DND-41 (cell line): Measurements from ENCODE around the gene MLC1.

Source experiments
- ATAC-seq: fragments of 200-7000 bp; cut with Tn5 transposase; 3 replicates; pipeline ENCODE4 v1.9.1; 2021; ENCODE audit warnings: low read depth; ENCODE audit not compliant: insufficient read depth
- DNase-seq: peaks from one replicate; pipeline ENCODE4 v3.0.0-alpha.2; 2020
- H2AFZ ChIP-seq: 2 replicates; pipeline ENCODE4 v1.6.0; 2012; ENCODE audit warnings: low read depth, low read length
- H3K27ac ChIP-seq: 2 replicates; pipeline ENCODE4 v1.5.1; 2012; ENCODE audit warnings: low read length, inconsistent platforms
- H3K27me3 ChIP-seq: fragments of 200-600 bp; sonication (generic); 2 replicates; pipeline ENCODE4 v1.6.0; 2012; ENCODE audit warnings: low read length, mild to moderate bottlenecking, inconsistent platforms; ENCODE audit not compliant: insufficient read depth, poor library complexity
- H3K36me3 ChIP-seq: 2 replicates; pipeline ENCODE4 v1.5.1; 2012; ENCODE audit warnings: low read length, inconsistent platforms; ENCODE audit not compliant: insufficient read depth
- H3K4me1 ChIP-seq: 2 replicates; pipeline ENCODE4 v1.5.1; 2012; ENCODE audit warnings: mild to moderate bottlenecking, low read length; ENCODE audit not compliant: insufficient read depth
- H3K4me2 ChIP-seq: 2 replicates; pipeline ENCODE4 v1.6.0; 2012; ENCODE audit warnings: mild to moderate bottlenecking, moderate library complexity, low read length, inconsistent platforms; ENCODE audit not compliant: insufficient read depth
- H3K4me3 ChIP-seq, 2 experiments: fragments of 200-600 bp in 1 of 2; shearing (Covaris generic) in 1 of 2; 2 replicates each; pipeline ENCODE4 v1.5.1; 2012 to 2016; ENCODE audit warnings: inconsistent platforms in 2 of 2, low read length in 2 of 2, mild to moderate bottlenecking in 2 of 2, low read depth in 1 of 2, moderate library complexity in 1 of 2
- H3K79me2 ChIP-seq: 2 replicates; pipeline ENCODE4 v1.6.0; 2012; ENCODE audit warnings: low read length, inconsistent platforms; ENCODE audit not compliant: insufficient read depth
- H3K9ac ChIP-seq: 2 replicates; pipeline ENCODE4 v1.6.0; 2012; ENCODE audit warnings: low read depth, mild to moderate bottlenecking, inconsistent platforms, low read length, moderate library complexity
- H3K9me3 ChIP-seq: 2 replicates; pipeline ENCODE4 v1.5.1; 2012; ENCODE audit warnings: low read length, moderate library complexity, mild to moderate bottlenecking, inconsistent platforms; ENCODE audit not compliant: insufficient read depth, severe bottlenecking
- H4K20me1 ChIP-seq: 2 replicates; pipeline ENCODE4 v1.6.0; 2012; ENCODE audit warnings: low read length; ENCODE audit not compliant: insufficient read depth
- CTCF ChIP-seq: IDR thresholded peaks from 2 replicates; pipeline ENCODE4 v1.5.1; 2012; ENCODE audit warnings: borderline replicate concordance, low read length, moderate library complexity, mild to moderate bottlenecking; ENCODE audit not compliant: poor library complexity, severe bottlenecking; ENCODE audit errors: extremely low read depth
- EZH2 ChIP-seq: IDR thresholded peaks from 3 replicates; pipeline ENCODE4 v1.6.1; 2012; ENCODE audit warnings: borderline replicate concordance, low read depth, mild to moderate bottlenecking, moderate library complexity, low read length, inconsistent platforms; ENCODE audit not compliant: severe bottlenecking

The MLC1 gene

GRCh38 chr22:50058906-50059880, 26.0 kb downstream of the MLC1 start:
- no peaks in the 10 kb centered on the region for H3K36me3 ChIP-seq
- TF ChIP-seq CTCF = no peak
- no peak for TF ChIP-seq EZH2
- H3K4me3 ChIP-seq = no peak overlapping the region
- ATAC-seq = no peak
- H3K9ac ChIP-seq = no peak overlapping the region
- H3K4me2 ChIP-seq = no peak overlapping the region
- no peaks in the 10 kb centered on the region; the same call in 1 of the 2 replicates for H4K20me1 ChIP-seq
- no peak overlapping the region for H3K27ac ChIP-seq
- no peaks in the 10 kb centered on the region for H3K27me3 ChIP-seq
- no peaks in the 10 kb centered on the region for H3K9me3 ChIP-seq
- H3K79me2 ChIP-seq = no peaks in the 10 kb centered on the region
- no peak for DNase-seq
- no peak overlapping the region for H2AFZ ChIP-seq
- H3K4me1 ChIP-seq = no peaks in the 10 kb centered on the region

- H4K20me1 ChIP-seq = no peaks in the 10 kb centered on the region; the same call in 1 of the 2 replicates
- no peaks in the 10 kb centered on the region for H3K4me1 ChIP-seq
- TF ChIP-seq CTCF (no peak), EZH2 (no peak)
- no peak within 1 kb of the TSS for H3K4me2 ChIP-seq
- H3K9me3 ChIP-seq = no peaks in the 10 kb centered on the region
- ATAC-seq (no peak), DNase-seq (no peak)
- H2AFZ ChIP-seq = no peak within 1 kb of the TSS
- no peak within 1 kb of the TSS for H3K9ac ChIP-seq
- no peaks in the 10 kb centered on the region for H3K27me3 ChIP-seq
- no peak within 1 kb of the TSS for H3K27ac ChIP-seq
- no peak within 1 kb of the TSS for H3K4me3 ChIP-seq
- H3K79me2 ChIP-seq = no peaks in the 10 kb centered on the region
- H3K36me3 ChIP-seq = no peaks in the 10 kb centered on the region
Observed at GRCh38 chr22:50058061-50058905, 26.9 kb downstream of the MLC1 start, which contains the start of gene TTLL8. TTLL8 (minus strand) TSS chr22:50058298.

- Histone ChIP-seq H3K27me3 (no peaks in the 10 kb centered on the region), H3K4me1 (no peaks in the 10 kb centered on the region), H3K9me3 (no peaks in the 10 kb centered on the region), H3K4me2 (no peak overlapping the region), H4K20me1 (no peaks in the 10 kb centered on the region; the same call in 1 of the 2 replicates), H3K27ac (no peak overlapping the region), H2AFZ (no peak overlapping the region), H3K4me3 (no peak overlapping the region), H3K36me3 (no peaks in the 10 kb centered on the region), H3K9ac (no peak overlapping the region), H3K79me2 (no peaks in the 10 kb centered on the region)
- TF ChIP-seq CTCF (no peak), EZH2 (no peak)
- DNase-seq (no peak), ATAC-seq (no peak)
Observed at GRCh38 chr22:50057278-50058060, 27.8 kb downstream of the MLC1 start.
